OCI-LY7 (cell line): ENCODE results near the gene MED13. TPM values are rescaled to one million over a fixed set of nuclear protein-coding genes. Genes with fewer than 3 reads are reported as not detected.

Experiments
- BruUV-seq: library from RNA; stranded (reverse); fragments of 400-500 nt; replicated peaks from 2 replicates; lab custom pipeline; 2021; lab: Mats Ljungman, UMichigan
- CTCF ChIA-PET: fragments of 300-600 bp; sonication (Branson Sonifier 250); formaldehyde crosslinking; loops from one replicate; lab custom pipeline; 2022; ENCODE audit warnings: antibody characterized with exemption; ENCODE audit not compliant: unreplicated experiment; lab: Charles Lee
- POLR2A ChIA-PET: fragments of 300-600 bp; sonication (Branson Sonifier 250); formaldehyde crosslinking; loops from one replicate; lab custom pipeline; 2022; ENCODE audit warnings: antibody characterized with exemption; lab: Charles Lee
- DNase-seq: peaks from one replicate; pipeline ENCODE4 v3.0.0-alpha.2; 2015; ENCODE audit warnings: low spot score
- H2AFZ ChIP-seq: fragments of 200-600 bp; sonication (generic), shearing (Covaris generic); 2 replicates; pipeline ENCODE4 v1.6.1; 2014; ENCODE audit warnings: mild to moderate bottlenecking, antibody characterized with exemption, low read length, moderate library complexity
- H3K27ac ChIP-seq: fragments of 200-600 bp; sonication (generic); 2 replicates; pipeline ENCODE4 v1.5.1; 2014; ENCODE audit warnings: mixed run types, low read depth, mild to moderate bottlenecking, moderate library complexity, low read length, inconsistent platforms; ENCODE audit not compliant: poor library complexity, severe bottlenecking
- H3K36me3 ChIP-seq: fragments of 200-600 bp; sonication (generic); 2 replicates; pipeline ENCODE4 v1.6.1; 2014; ENCODE audit warnings: mild to moderate bottlenecking, antibody characterized with exemption, low read length, moderate library complexity, mixed read lengths; ENCODE audit not compliant: insufficient read depth
- H3K4me1 ChIP-seq: fragments of 200-600 bp; sonication (generic); 2 replicates; pipeline ENCODE4 v1.5.1; 2014; ENCODE audit warnings: mild to moderate bottlenecking, low read length; ENCODE audit not compliant: insufficient read depth, poor library complexity, severe bottlenecking
- H3K4me2 ChIP-seq: fragments of 200-600 bp; sonication (generic); 2 replicates; pipeline ENCODE4 v1.6.1; 2014; ENCODE audit warnings: mild to moderate bottlenecking, low read length
- H3K4me3 ChIP-seq: fragments of 200-600 bp; sonication (generic); 2 replicates; pipeline ENCODE4 v1.5.1; 2014; ENCODE audit warnings: mild to moderate bottlenecking, low read depth, low read length; ENCODE audit not compliant: poor library complexity, severe bottlenecking
- H3K79me2 ChIP-seq: fragments of 200-600 bp; sonication (generic); 2 replicates; pipeline ENCODE4 v1.6.1; 2016; ENCODE audit warnings: low read depth, mild to moderate bottlenecking, low read length, moderate library complexity, mixed read lengths; ENCODE audit not compliant: insufficient read depth
- H3K9me2 ChIP-seq: fragments of 200-600 bp; sonication (generic); 2 replicates; pipeline ENCODE4 v1.6.1; 2016; ENCODE audit warnings: mild to moderate bottlenecking, low read length, mixed read lengths; ENCODE audit not compliant: insufficient read depth
- H3K9me3 ChIP-seq: fragments of 200-600 bp; sonication (generic); 2 replicates; pipeline ENCODE4 v1.6.1; 2014; ENCODE audit warnings: mild to moderate bottlenecking, mixed run types, low read length, mixed read lengths
- H4K20me1 ChIP-seq: fragments of 200-600 bp; sonication (generic); 2 replicates; pipeline ENCODE4 v1.6.1; 2014; ENCODE audit warnings: mild to moderate bottlenecking, antibody characterized with exemption, low read length, moderate library complexity, mixed read lengths; ENCODE audit not compliant: insufficient read depth
- EZH2phosphoT487 ChIP-seq: fragments of 200-600 bp; sonication (generic); IDR thresholded peaks from 2 replicates; pipeline ENCODE4 v1.6.1; 2018; ENCODE audit warnings: low read depth, borderline replicate concordance, mild to moderate bottlenecking, mixed run types, antibody characterized with exemption, low read length, moderate library complexity, mixed read lengths
- intact Hi-C: fragments of 100-400 bp; cut with micrococcal nuclease; formaldehyde crosslinking; loops from one replicate; pipeline ENCODE4 v1.10.0; 2022; ENCODE audit not compliant: unreplicated experiment
- total RNA-seq, 2 experiments: library from RNA; depleted of rRNA in 1 of 2; stranded (reverse); fragments of >200 nt in 1 of 2; shearing (Covaris generic) in 1 of 2; gene quantifications; 2 replicates each; pipeline ENCODE4 v1.2.3, GENCODE V29; 2014 to 2022
- TF ChIP-seq, protein P1 (sequence below): fragments of 200-600 bp; sonication (generic); conservative IDR thresholded peaks from 2 replicates; pipeline ENCODE4 v1.5.1; 2014; ENCODE audit warnings: mild to moderate bottlenecking, antibody characterized with exemption, low read length, moderate library complexity, mixed read lengths

The MED13 gene
- total RNA-seq, 2 experiments from 2014 or later: 42.3 to 70.8 TPM

DNA sequence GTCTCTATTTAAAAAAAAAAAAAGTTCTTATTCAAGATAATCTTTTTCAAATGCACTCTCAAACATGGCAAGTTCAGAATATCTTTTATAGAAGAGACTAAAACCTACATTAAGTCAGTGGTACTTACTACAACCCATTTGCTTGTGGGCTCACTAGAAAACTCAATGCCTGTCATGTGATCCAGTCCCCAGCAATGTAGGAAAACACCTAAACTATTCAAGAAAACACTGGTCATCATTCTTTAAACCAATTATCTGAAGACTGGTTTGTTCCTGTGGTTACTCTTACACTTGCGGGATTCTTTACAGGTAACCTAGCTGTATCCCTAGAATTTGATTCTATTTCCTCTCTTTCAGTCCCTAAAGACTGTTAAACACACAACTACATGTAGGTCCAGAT lies 19.6 kb downstream of the MED13 start:
- intact Hi-C loops: no loop called here

DNA sequence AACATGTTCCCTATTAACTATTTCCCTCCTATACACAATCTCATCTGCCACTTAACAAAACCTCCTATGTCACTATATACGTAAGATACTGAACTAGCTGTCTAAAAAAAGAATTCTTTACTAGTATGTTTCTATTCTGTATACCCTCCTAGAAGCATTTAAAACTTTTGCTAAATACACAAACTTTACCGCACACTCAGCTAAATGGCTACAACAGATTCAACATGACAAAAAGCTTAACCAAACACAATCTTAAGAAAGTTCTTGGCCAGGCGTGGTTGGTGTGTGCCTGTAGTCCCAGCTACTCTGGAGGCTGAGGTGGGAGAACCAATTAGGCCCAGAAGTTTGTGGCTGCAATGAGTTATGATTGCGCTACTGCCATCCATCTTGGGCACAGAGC lies 20.0 kb downstream of the MED13 start:
- no TSS peak for BruUV-seq
- H3K9me2 ChIP-seq: no peaks in the 10 kb centered on the region
- H4K20me1 ChIP-seq: no peaks in the 10 kb centered on the region; the same call in 1 of the 2 replicates
- peaks cover 96% of the 10 kb centered on the region for H3K36me3 ChIP-seq
- ChIA-PET POLR2A (interaction anchor here (0.8 to 1.2 kb wide), 2 partner anchors 50 to 75 kb away, joined by 3 to 4 read pairs; no protein-coding TSS in a partner anchor), CTCF (no interaction called here)
- DNase-seq: no peak
- H3K79me2 ChIP-seq: peaks cover 68% of the 10 kb centered on the region
- no peak overlapping the region for H3K27ac ChIP-seq
- no peak overlapping the region for H2AFZ ChIP-seq
- no peak overlapping the region for H3K4me2 ChIP-seq
- H3K4me1 ChIP-seq: no peaks in the 10 kb centered on the region
- TF ChIP-seq, protein P1, sequence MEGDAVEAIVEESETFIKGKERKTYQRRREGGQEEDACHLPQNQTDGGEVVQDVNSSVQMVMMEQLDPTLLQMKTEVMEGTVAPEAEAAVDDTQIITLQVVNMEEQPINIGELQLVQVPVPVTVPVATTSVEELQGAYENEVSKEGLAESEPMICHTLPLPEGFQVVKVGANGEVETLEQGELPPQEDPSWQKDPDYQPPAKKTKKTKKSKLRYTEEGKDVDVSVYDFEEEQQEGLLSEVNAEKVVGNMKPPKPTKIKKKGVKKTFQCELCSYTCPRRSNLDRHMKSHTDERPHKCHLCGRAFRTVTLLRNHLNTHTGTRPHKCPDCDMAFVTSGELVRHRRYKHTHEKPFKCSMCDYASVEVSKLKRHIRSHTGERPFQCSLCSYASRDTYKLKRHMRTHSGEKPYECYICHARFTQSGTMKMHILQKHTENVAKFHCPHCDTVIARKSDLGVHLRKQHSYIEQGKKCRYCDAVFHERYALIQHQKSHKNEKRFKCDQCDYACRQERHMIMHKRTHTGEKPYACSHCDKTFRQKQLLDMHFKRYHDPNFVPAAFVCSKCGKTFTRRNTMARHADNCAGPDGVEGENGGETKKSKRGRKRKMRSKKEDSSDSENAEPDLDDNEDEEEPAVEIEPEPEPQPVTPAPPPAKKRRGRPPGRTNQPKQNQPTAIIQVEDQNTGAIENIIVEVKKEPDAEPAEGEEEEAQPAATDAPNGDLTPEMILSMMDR: no peak
- TF ChIP-seq EZH2phosphoT487: no peak
- no peaks in the 10 kb centered on the region for H3K9me3 ChIP-seq
- H3K4me3 ChIP-seq: no peak overlapping the region
- intact Hi-C loops: no loop called here

More for the DNA sequence above, 19.6 kb downstream of the MED13 start:
- no peak for DNase-seq
- ChIA-PET POLR2A (interaction anchor here (0.8 to 1.2 kb wide), 2 partner anchors 50 to 76 kb away, joined by 3 to 4 read pairs; no protein-coding TSS in a partner anchor), CTCF (no interaction called here)
- H2AFZ ChIP-seq: no peak overlapping the region
- H3K36me3 ChIP-seq: peaks cover 96% of the 10 kb centered on the region
- no peaks in the 10 kb centered on the region for H3K4me1 ChIP-seq
- H3K4me3 ChIP-seq: no peak overlapping the region
- no peak overlapping the region for H3K4me2 ChIP-seq
- H3K9me2 ChIP-seq: no peaks in the 10 kb centered on the region
- H3K79me2 ChIP-seq: peaks cover 64% of the 10 kb centered on the region
- BruUV-seq: no TSS peak
- no peaks in the 10 kb centered on the region for H3K9me3 ChIP-seq
- TF ChIP-seq EZH2phosphoT487: no peak
- H4K20me1 ChIP-seq: no peaks in the 10 kb centered on the region; the same call in 1 of the 2 replicates
- no peak overlapping the region for H3K27ac ChIP-seq

DNA sequence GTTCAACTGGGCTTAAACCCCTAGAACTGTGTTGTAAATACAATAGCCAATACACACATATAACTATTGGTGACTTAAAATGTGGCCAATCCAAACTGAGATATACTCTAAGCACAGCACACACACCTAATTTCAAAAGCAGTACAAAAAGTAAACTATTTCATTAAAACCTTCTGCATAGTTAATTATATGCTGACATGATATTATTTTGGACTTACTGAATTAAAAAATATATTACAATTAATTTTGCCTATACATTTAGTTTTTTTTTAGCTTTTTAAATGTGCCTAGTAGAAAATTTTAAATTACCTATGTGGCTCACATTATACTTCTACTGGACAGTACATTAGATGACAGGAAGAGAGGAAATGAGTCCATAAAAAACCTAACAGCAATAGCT lies 21.5 kb downstream of the MED13 start:
- no peaks in the 10 kb centered on the region for H3K9me2 ChIP-seq
- H3K27ac ChIP-seq: no peak overlapping the region
- TF ChIP-seq, protein P1: no peak
- no peaks in the 10 kb centered on the region for H3K9me3 ChIP-seq
- CTCF ChIA-PET: no interaction called here
- H3K4me3 ChIP-seq: no peak overlapping the region
- H4K20me1 ChIP-seq: no peaks in the 10 kb centered on the region; the same call in 1 of the 2 replicates
- no TSS peak for BruUV-seq
- H3K36me3 ChIP-seq: peaks cover 99% of the 10 kb centered on the region
- H3K4me1 ChIP-seq: no peaks in the 10 kb centered on the region
- POLR2A ChIA-PET: no interaction called here
- no peak overlapping the region for H3K4me2 ChIP-seq
- intact Hi-C loops: no loop called here
- no peak for DNase-seq
- H2AFZ ChIP-seq: no peak overlapping the region
- peaks cover 73% of the 10 kb centered on the region for H3K79me2 ChIP-seq
